ENCODE results near the gene NFAM1. TPM values are rescaled to one million over a fixed set of nuclear protein-coding genes. Genes with fewer than 3 reads are reported as not detected.

The NFAM1 gene
- polyA plus RNA-seq, 1 of the 3 experiments (the other 2 are of a cell fraction): 0.02 TPM

DNA sequence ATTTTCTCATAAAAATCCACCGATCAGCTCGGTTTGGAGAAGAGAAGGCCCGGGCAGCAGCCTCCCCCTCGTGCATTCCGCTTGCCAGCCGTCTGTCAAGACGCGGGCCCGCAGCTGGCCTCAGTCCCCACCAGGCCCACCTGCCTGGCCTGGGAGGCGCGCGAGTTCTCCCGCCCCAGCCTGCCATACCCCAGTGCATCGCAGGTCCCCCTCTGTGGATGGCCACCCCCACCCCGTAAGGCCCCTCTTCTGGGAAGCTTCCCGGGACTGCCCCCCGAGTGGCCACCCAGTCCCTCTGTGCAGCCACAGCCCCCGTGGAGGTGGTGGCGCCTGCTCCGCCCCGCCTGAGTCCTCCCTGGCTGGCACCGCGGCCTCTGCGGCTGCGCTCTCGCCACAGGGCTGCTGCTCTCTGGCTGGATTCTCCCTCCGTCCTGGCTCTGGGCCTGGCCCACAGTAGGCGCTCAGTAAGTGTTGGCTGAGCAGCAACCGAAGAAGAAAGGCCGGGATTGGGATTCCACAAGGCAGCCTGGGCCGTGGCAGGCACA lies 87.8 kb downstream of the NFAM1 start (continued):
- TF ChIP-seq, protein P1, sequence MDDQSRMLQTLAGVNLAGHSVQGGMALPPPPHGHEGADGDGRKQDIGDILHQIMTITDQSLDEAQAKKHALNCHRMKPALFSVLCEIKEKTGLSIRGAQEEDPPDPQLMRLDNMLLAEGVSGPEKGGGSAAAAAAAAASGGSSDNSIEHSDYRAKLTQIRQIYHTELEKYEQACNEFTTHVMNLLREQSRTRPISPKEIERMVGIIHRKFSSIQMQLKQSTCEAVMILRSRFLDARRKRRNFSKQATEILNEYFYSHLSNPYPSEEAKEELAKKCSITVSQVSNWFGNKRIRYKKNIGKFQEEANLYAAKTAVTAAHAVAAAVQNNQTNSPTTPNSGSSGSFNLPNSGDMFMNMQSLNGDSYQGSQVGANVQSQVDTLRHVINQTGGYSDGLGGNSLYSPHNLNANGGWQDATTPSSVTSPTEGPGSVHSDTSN (IDR thresholded peaks at IDR 0.05): no peak
- TF ChIP-seq JUND (IDR thresholded peaks at IDR 0.05): no peak

DNA sequence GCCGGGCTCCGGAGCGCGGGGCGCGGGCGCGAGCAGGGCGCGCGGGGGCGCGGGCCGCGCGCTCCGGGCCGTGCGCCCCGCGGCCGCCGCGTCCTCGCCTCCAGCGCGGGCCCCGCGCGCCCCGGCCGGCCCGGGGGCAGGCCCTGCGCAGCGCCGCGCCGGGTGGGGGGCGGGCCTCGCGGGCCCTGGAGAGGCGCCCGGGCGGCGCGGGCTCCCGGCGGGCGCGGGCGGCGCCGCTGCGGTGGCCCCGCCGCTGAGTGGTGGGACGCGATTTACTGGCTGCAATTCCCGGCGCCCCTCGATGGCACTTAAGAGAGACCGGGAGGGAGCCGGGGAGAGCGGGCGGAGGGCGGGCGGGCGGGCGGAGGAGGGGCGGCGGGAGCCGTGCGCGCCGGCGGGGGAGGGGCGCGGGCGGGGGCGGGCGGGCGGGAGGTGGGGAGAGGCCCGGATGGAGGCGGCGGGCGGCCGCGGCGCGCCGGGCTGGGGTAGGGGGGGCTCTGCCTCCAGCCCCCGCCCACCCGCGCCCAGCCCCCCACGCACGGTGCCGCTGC lies 88.6 kb downstream of the NFAM1 start:
- no peaks in the 10 kb centered on the region for H3K27me3 ChIP-seq (ENCODE audit: insufficient read depth)
- H3K9me3 ChIP-seq: no peaks in the 10 kb centered on the region
- H3K9ac ChIP-seq: no peak overlapping the region
- no peak overlapping the region for H3K4me2 ChIP-seq
- no peaks in the 10 kb centered on the region for H3K79me2 ChIP-seq (ENCODE audit: insufficient read depth)
- no CpG with 5 or more reads among the region's 97 CpGs for WGBS (ENCODE audit: low lambda C conversion rate)
- H2AFZ ChIP-seq (ENCODE audit: low read depth): no peak overlapping the region
- peak overlapping the region in 1 of 2 experiments; percentile 39; a peak in 1 of 4 replicates for H3K4me3 ChIP-seq (ENCODE audit: low read depth in 2 of 2, low read length in 1 of 2)
- no peaks in the 10 kb centered on the region for H4K20me1 ChIP-seq (ENCODE audit: insufficient read depth)
- POLR2A ChIA-PET: no interaction called here
- H3F3A ChIP-seq (replicated peaks; ENCODE audit: insufficient read depth): no peaks in the 10 kb centered on the region
- H3K9me2 ChIP-seq: no peaks in the 10 kb centered on the region
- CTCF ChIA-PET: interaction anchor here (0.8 kb wide), 1 partner anchor 101 kb away, joined by 3 read pairs; no protein-coding TSS in a partner anchor
- peak; percentile 80 for DNase-seq
- H3K27ac ChIP-seq (ENCODE audit: low read depth in 2 of 2, low read length in 1 of 2): peak overlapping the region in 1 of 2 experiments; percentile 62; a peak in 1 of 4 replicates
- peaks cover 0 to 32% of the 10 kb centered on the region in 2 experiments; a peak in 1 of 4 replicates for H3K4me1 ChIP-seq (ENCODE audit: control insufficient read depth in 1 of 2, insufficient read depth in 2 of 2, low read depth in 1 of 2, low read length in 1 of 2)
- TF ChIP-seq, protein P2, sequence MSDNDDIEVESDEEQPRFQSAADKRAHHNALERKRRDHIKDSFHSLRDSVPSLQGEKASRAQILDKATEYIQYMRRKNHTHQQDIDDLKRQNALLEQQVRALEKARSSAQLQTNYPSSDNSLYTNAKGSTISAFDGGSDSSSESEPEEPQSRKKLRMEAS (IDR thresholded peaks at IDR 0.05; ENCODE audit: low read depth): no peak
- TF ChIP-seq SIN3A (IDR thresholded peaks at IDR 0.05; ENCODE audit: borderline replicate concordance, low read depth, low read length): no peak
- TF ChIP-seq, protein P3, sequence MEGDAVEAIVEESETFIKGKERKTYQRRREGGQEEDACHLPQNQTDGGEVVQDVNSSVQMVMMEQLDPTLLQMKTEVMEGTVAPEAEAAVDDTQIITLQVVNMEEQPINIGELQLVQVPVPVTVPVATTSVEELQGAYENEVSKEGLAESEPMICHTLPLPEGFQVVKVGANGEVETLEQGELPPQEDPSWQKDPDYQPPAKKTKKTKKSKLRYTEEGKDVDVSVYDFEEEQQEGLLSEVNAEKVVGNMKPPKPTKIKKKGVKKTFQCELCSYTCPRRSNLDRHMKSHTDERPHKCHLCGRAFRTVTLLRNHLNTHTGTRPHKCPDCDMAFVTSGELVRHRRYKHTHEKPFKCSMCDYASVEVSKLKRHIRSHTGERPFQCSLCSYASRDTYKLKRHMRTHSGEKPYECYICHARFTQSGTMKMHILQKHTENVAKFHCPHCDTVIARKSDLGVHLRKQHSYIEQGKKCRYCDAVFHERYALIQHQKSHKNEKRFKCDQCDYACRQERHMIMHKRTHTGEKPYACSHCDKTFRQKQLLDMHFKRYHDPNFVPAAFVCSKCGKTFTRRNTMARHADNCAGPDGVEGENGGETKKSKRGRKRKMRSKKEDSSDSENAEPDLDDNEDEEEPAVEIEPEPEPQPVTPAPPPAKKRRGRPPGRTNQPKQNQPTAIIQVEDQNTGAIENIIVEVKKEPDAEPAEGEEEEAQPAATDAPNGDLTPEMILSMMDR (IDR thresholded peaks at IDR 0.05): no peak
- TF ChIP-seq, protein P4, sequence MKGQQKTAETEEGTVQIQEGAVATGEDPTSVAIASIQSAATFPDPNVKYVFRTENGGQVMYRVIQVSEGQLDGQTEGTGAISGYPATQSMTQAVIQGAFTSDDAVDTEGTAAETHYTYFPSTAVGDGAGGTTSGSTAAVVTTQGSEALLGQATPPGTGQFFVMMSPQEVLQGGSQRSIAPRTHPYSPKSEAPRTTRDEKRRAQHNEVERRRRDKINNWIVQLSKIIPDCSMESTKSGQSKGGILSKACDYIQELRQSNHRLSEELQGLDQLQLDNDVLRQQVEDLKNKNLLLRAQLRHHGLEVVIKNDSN (IDR thresholded peaks at IDR 0.05; ENCODE audit: borderline replicate concordance, low read depth): no peak
- no peak for TF ChIP-seq MEF2A (IDR thresholded peaks at IDR 0.05; ENCODE audit: borderline replicate concordance, low read depth)
- no peaks in the 10 kb centered on the region for H3K36me3 ChIP-seq (replicated peaks in 1 of 2; ENCODE audit: control insufficient read depth in 1 of 2, insufficient read depth in 2 of 2, low read length in 1 of 2)

DNA sequence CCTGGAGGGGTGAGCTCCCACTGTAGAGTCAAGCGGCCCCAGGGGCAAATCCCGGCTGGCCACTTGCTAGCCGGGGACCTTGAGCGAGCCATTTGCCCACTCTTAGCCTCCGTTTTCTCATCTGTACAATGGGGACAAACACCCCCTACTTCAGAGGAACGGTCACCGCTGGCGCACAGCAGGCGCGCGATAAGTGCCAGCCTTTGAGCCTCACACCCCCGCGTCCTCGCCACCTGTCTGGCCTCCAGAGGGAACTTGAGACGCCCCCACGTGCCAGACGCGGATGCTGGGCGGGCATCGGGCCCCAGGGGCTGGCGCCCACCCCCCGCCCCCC lies 89.1 kb downstream of the NFAM1 start:
- Histone ChIP-seq H4K20me1 (ENCODE audit: insufficient read depth) (no peaks in the 10 kb centered on the region), H3K79me2 (ENCODE audit: insufficient read depth) (no peaks in the 10 kb centered on the region), H3K4me1 (ENCODE audit: control insufficient read depth in 1 of 2, insufficient read depth in 2 of 2, low read depth in 1 of 2, low read length in 1 of 2) (peaks cover 0 to 32% of the 10 kb centered on the region in 2 experiments; a peak in 1 of 4 replicates), H3K4me3 (ENCODE audit: low read depth in 2 of 2, low read length in 1 of 2) (peak overlapping the region in 1 of 2 experiments; percentile 39; a peak in 3 of 4 replicates), H3K27ac (ENCODE audit: low read depth in 2 of 2, low read length in 1 of 2) (no peak overlapping the region), H2AFZ (ENCODE audit: low read depth) (no peak overlapping the region), H3K9me3 (no peaks in the 10 kb centered on the region), H3F3A (replicated peaks; ENCODE audit: insufficient read depth) (no peaks in the 10 kb centered on the region), H3K36me3 (replicated peaks in 1 of 2; ENCODE audit: control insufficient read depth in 1 of 2, insufficient read depth in 2 of 2, low read length in 1 of 2) (no peaks in the 10 kb centered on the region), H3K27me3 (ENCODE audit: insufficient read depth) (no peaks in the 10 kb centered on the region), H3K9me2 (no peaks in the 10 kb centered on the region), H3K4me2 (peak overlapping the region; percentile 33; the same call in 1 of the 2 replicates), H3K9ac (no peak overlapping the region)
- TF ChIP-seq FOXJ3 (CRISPR knock-in tag; IDR thresholded peaks at IDR 0.05) (no peak), GABPA (IDR thresholded peaks at IDR 0.05; ENCODE audit: low read depth) (no peak), NRF1 (IDR thresholded peaks at IDR 0.05; ENCODE audit: low read depth, low read length) (no peak), TCF12 (IDR thresholded peaks at IDR 0.05) (no peak)
- ChIA-PET CTCF (interaction anchor here (0.8 to 2.6 kb wide), 4 partner anchors 24 to 102 kb away, joined by 3 to 8 read pairs (median 3); no protein-coding TSS in a partner anchor), POLR2A (no interaction called here)
- no peak for DNase-seq
- WGBS (ENCODE audit: low lambda C conversion rate): 100% methylated on average over 2 of the region's 22 CpGs

Measured in SK-N-SH (cell line).